H9 (cell line): ENCODE results near the gene OR2L2. TPM values are rescaled to one million over a fixed set of nuclear protein-coding genes. Genes with fewer than 3 reads are reported as not detected.

Experiments used
- DNase-seq: peaks from one replicate; pipeline ENCODE4 v3.0.0-alpha.2; 2017
- H2AFZ ChIP-seq: one replicate; pipeline ENCODE4 v1.6.1; 2013; ENCODE audit warnings: mild to moderate bottlenecking, low read length, control low read depth, moderate library complexity
- H2AK5ac ChIP-seq: 2 replicates; pipeline ENCODE4 v1.6.1; 2013; ENCODE audit warnings: low read length, control low read depth, mixed read lengths; ENCODE audit not compliant: insufficient read length
- H2BK120ac ChIP-seq: one replicate; pipeline ENCODE4 v1.6.1; 2013; ENCODE audit warnings: low read depth, mild to moderate bottlenecking, low read length, control low read depth, inconsistent platforms; ENCODE audit not compliant: poor library complexity, severe bottlenecking
- H2BK12ac ChIP-seq: 2 replicates; pipeline ENCODE4 v1.6.1; 2013; ENCODE audit warnings: low read length, control low read depth, mixed read lengths, low read depth; ENCODE audit not compliant: insufficient read length
- H2BK15ac ChIP-seq: 2 replicates; pipeline ENCODE4 v1.6.1; 2013; ENCODE audit warnings: low read depth, low read length, control low read depth
- H2BK20ac ChIP-seq: one replicate; pipeline ENCODE4 v1.6.1; 2013; ENCODE audit warnings: low read depth, mild to moderate bottlenecking, low read length, control low read depth, inconsistent platforms; ENCODE audit not compliant: poor library complexity, severe bottlenecking
- H2BK5ac ChIP-seq: 2 replicates; pipeline ENCODE4 v1.6.1; 2013; ENCODE audit warnings: low read length, control low read depth, mixed read lengths; ENCODE audit not compliant: insufficient read length
- H3K14ac ChIP-seq: 2 replicates; pipeline ENCODE4 v1.6.1; 2013; ENCODE audit warnings: low read length, control low read depth; ENCODE audit not compliant: insufficient read depth
- H3K18ac ChIP-seq: 2 replicates; pipeline ENCODE4 v1.6.1; 2013; ENCODE audit warnings: low read depth, mild to moderate bottlenecking, mixed read lengths, low read length, control low read depth; ENCODE audit not compliant: insufficient read length
- H3K23ac ChIP-seq: 2 replicates; pipeline ENCODE4 v1.6.1; 2013; ENCODE audit warnings: low read length, control low read depth, mixed read lengths, low read depth; ENCODE audit not compliant: insufficient read length
- H3K23me2 ChIP-seq: 2 replicates; pipeline ENCODE4 v1.6.1; 2013; ENCODE audit warnings: low read depth, mild to moderate bottlenecking, mixed read lengths, low read length, control low read depth; ENCODE audit not compliant: insufficient read length, poor library complexity, severe bottlenecking
- H3K27ac ChIP-seq: 2 replicates; pipeline ENCODE4 v1.5.1; 2013; ENCODE audit warnings: low read length, control low read depth, mixed read lengths, low read depth; ENCODE audit not compliant: insufficient read length
- H3K27me3 ChIP-seq: 2 replicates; pipeline ENCODE4 v1.6.1; 2013; ENCODE audit warnings: low read length, control low read depth, inconsistent platforms; ENCODE audit not compliant: insufficient read depth
- H3K4ac ChIP-seq: 2 replicates; pipeline ENCODE4 v1.6.1; 2013; ENCODE audit warnings: low read depth, mild to moderate bottlenecking, control low read depth, inconsistent platforms, low read length, moderate library complexity
- H3K4me1 ChIP-seq: 2 replicates; pipeline ENCODE4 v1.6.1; 2013; ENCODE audit warnings: low read length, control low read depth, inconsistent platforms; ENCODE audit not compliant: insufficient read depth
- H3K4me2 ChIP-seq: 2 replicates; pipeline ENCODE4 v1.6.1; 2013; ENCODE audit warnings: low read length, control low read depth, mixed read lengths; ENCODE audit not compliant: insufficient read length, insufficient read depth
- H3K56ac ChIP-seq: 2 replicates; pipeline ENCODE4 v1.6.1; 2013; ENCODE audit warnings: low read depth, mild to moderate bottlenecking, mixed read lengths, low read length, control low read depth; ENCODE audit not compliant: insufficient read length
- H3K79me1 ChIP-seq: 2 replicates; pipeline ENCODE4 v1.6.1; 2013; ENCODE audit warnings: low read depth, mild to moderate bottlenecking, moderate library complexity, low read length, control low read depth, inconsistent platforms; ENCODE audit not compliant: insufficient read depth, poor library complexity, severe bottlenecking
- H3K79me2 ChIP-seq: 2 replicates; pipeline ENCODE4 v1.6.1; 2013; ENCODE audit warnings: low read length, control low read depth, inconsistent platforms; ENCODE audit not compliant: insufficient read depth
- H3K9ac ChIP-seq: 2 replicates; pipeline ENCODE4 v1.6.1; 2013; ENCODE audit warnings: low read length, control low read depth, mixed read lengths; ENCODE audit not compliant: insufficient read length; ENCODE audit errors: extremely low read depth
- H3K9me3 ChIP-seq: one replicate; pipeline ENCODE4 v1.6.1; 2013; ENCODE audit warnings: low read depth, low read length, inconsistent platforms; ENCODE audit not compliant: control insufficient read depth
- H3T11ph ChIP-seq: one replicate; pipeline ENCODE4 v1.6.1; 2013; ENCODE audit warnings: mild to moderate bottlenecking, low read length, control low read depth, inconsistent platforms
- H4K20me1 ChIP-seq: one replicate; pipeline ENCODE4 v1.6.1; 2013; ENCODE audit not compliant: control insufficient read depth, insufficient read length, insufficient read depth
- H4K5ac ChIP-seq: 2 replicates; pipeline ENCODE4 v1.6.1; 2013; ENCODE audit warnings: low read depth, mild to moderate bottlenecking, mixed read lengths, low read length, control low read depth; ENCODE audit not compliant: insufficient read length
- H4K8ac ChIP-seq: replicated peaks from 2 replicates; pipeline ENCODE4 v1.6.1; 2013; ENCODE audit warnings: low read length, control low read depth, mixed read lengths, low read depth; ENCODE audit not compliant: insufficient read length
- H4K91ac ChIP-seq: 2 replicates; pipeline ENCODE4 v1.6.1; 2013; ENCODE audit warnings: low read depth, mild to moderate bottlenecking, moderate library complexity, mixed read lengths, low read length, control low read depth; ENCODE audit not compliant: insufficient read length
- H3K27ac Mint-ChIP-seq, 3 experiments: 2 replicates in 2 of 3; 3 replicates in 1 of 3; pipeline ENCODE4 v1.8.0; 2020 to 2021; ENCODE audit warnings: mixed read lengths in 3 of 3, mild to moderate bottlenecking in 1 of 3, moderate library complexity in 1 of 3
- H3K27me3 Mint-ChIP-seq: 2 replicates; pipeline ENCODE4 v1.8.0; 2021; ENCODE audit warnings: low read depth, mild to moderate bottlenecking, moderate library complexity, mixed read lengths
- H3K36me3 Mint-ChIP-seq, 3 experiments: 2 replicates in 2 of 3; 3 replicates in 1 of 3; pipeline ENCODE4 v1.8.0; 2020 to 2021; ENCODE audit warnings: low read depth in 3 of 3, mixed read lengths in 3 of 3; ENCODE audit not compliant: insufficient read depth in 1 of 3
- H3K4me1 Mint-ChIP-seq, 2 experiments: 2 replicates each; pipeline ENCODE4 v1.8.0; 2020; ENCODE audit warnings: mixed read lengths in 2 of 2
- H3K4me3 Mint-ChIP-seq, 2 experiments: 2 replicates in 1 of 2; 3 replicates in 1 of 2; pipeline ENCODE4 v1.8.0; 2020 to 2021; ENCODE audit warnings: mild to moderate bottlenecking in 2 of 2, mixed read lengths in 2 of 2, moderate library complexity in 1 of 2
- H3K9me3 Mint-ChIP-seq, 2 experiments: 2 replicates in 1 of 2; 3 replicates in 1 of 2; pipeline ENCODE4 v1.8.0; 2020; ENCODE audit warnings: mild to moderate bottlenecking in 2 of 2, mixed read lengths in 2 of 2, moderate library complexity in 1 of 2
- CTCF ChIP-seq: fragments of 200-600 bp; sonication (generic); conservative IDR thresholded peaks from 3 replicates; pipeline ENCODE4 v1.8.0; 2021; ENCODE audit warnings: antibody characterized with exemption, mild to moderate bottlenecking
- WGBS: extraction: QIAGEN DNeasy Blood & Tissue Kit; methylation state at CpG from one replicate; pipeline ENCODE4 v1.1.7; 2013; ENCODE audit warnings: missing lambda C conversion rate, low lambda C conversion rate, mixed read lengths; ENCODE audit not compliant: insufficient read length; ENCODE audit errors: extremely low coverage; 5-methylcytosine and 5-hydroxymethylcytosine counted together
- total RNA-seq: library from RNA; stranded (reverse); gene quantifications from 2 replicates; pipeline ENCODE4 v1.2.1, GENCODE V29; 2021

Gene OR2L2
- total RNA-seq, 1 experiment from 2014 or later = not detected

GRCh38 chr1:248007778-248008177 is 22.1 kb upstream of the OR2L2 start:
- H3K4me1 Mint-ChIP-seq = no peaks in the 10 kb centered on the region
- DNase-seq = no peak
- no peak overlapping the region for H4K91ac ChIP-seq
- no peak overlapping the region for H3K4ac ChIP-seq
- H3K4me2 ChIP-seq = no peak overlapping the region
- no peak overlapping the region for H2BK120ac ChIP-seq
- H4K5ac ChIP-seq = no peak overlapping the region
- peaks cover 87 to 90% of the 10 kb centered on the region in 2 experiments for H3K9me3 Mint-ChIP-seq
- H2BK5ac ChIP-seq = no peak overlapping the region
- no peak overlapping the region for H2AFZ ChIP-seq
- no peak overlapping the region for H3K27ac ChIP-seq
- no peak overlapping the region for H3T11ph ChIP-seq
- no peak overlapping the region for H2BK15ac ChIP-seq
- H2BK20ac ChIP-seq = no peak overlapping the region
- no peak for TF ChIP-seq CTCF
- H2AK5ac ChIP-seq = no peak overlapping the region
- H3K14ac ChIP-seq = no peak overlapping the region
- no peak overlapping the region for H3K9ac ChIP-seq
- no peak overlapping the region for H3K27ac Mint-ChIP-seq
- H3K9me3 ChIP-seq = peaks cover 57% of the 10 kb centered on the region
- no peaks in the 10 kb centered on the region for H4K20me1 ChIP-seq
- H3K56ac ChIP-seq = no peak overlapping the region
- no peak overlapping the region for H4K8ac ChIP-seq
- no peaks in the 10 kb centered on the region for H3K79me2 ChIP-seq
- H3K23me2 ChIP-seq = no peaks in the 10 kb centered on the region
- WGBS = no CpG with 5 or more reads among the region's 1 CpG
- no peak overlapping the region for H3K4me3 Mint-ChIP-seq
- H3K18ac ChIP-seq = no peak overlapping the region
- no peaks in the 10 kb centered on the region for H3K27me3 ChIP-seq
- no peaks in the 10 kb centered on the region; the same call in 1 of the 2 replicates for H3K27me3 Mint-ChIP-seq
- no peaks in the 10 kb centered on the region for H3K4me1 ChIP-seq
- no peaks in the 10 kb centered on the region for H3K79me1 ChIP-seq
- no peak overlapping the region for H3K23ac ChIP-seq
- H2BK12ac ChIP-seq = no peak overlapping the region
- H3K36me3 Mint-ChIP-seq = peaks cover 7 to 35% (median 8%) of the 10 kb centered on the region in 3 experiments; a peak in 6 of 7 replicates
